ENCODE results near the gene CENPN. TPM values are rescaled to one million over a fixed set of nuclear protein-coding genes. Genes with fewer than 3 reads are reported as not detected.

Gene CENPN
- total and polyA plus RNA-seq, 2 of the 8 experiments (the other 6 are each of a cell fraction or from before 2014, with no cell fraction given) = 32.8 to 67.0 TPM

DNA sequence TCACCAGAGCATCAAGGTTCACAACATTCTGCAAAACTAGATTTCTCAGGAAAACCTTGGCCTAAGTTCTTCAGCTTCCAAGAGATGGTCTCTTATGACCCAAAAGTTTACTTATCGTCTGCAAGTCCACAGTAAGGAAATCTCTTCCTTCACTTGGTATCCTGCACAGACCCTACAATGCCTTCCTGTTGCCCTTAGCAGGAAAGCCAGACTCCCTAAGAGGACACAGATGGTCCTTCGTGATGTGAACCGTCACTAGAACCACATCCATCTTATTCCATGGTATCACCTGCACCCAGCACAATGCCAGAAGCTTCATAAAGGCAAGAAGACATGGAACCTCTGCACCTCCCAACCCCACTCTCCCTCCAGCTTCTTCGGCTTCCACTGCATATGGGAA is 34.4 kb upstream of the CENPN start:
- Histone ChIP-seq H3K4me3 (ENCODE audit: extremely low read depth in 1 of 4, insufficient read depth in 2 of 4, low read depth in 3 of 4, low read length in 4 of 4) (no peak overlapping the region), H3K27ac (ENCODE audit: low read depth, low read length) (no peak overlapping the region), H2BK20ac (ENCODE audit: low read length) (no peak overlapping the region), H3K23me2 (ENCODE audit: low read depth, low read length) (no peaks in the 10 kb centered on the region), H3K27me3 (replicated peaks in 1 of 4; ENCODE audit: control insufficient read depth in 3 of 4, extremely low read depth in 1 of 4, insufficient read depth in 3 of 4, low read length in 3 of 4) (no peaks in the 10 kb centered on the region), H3K9ac (replicated peaks in 1 of 4; ENCODE audit: extremely low read depth in 1 of 4, low read depth in 3 of 4, low read length in 3 of 4) (no peak overlapping the region), H3K4me2 (ENCODE audit: insufficient read depth in 1 of 2, low read depth in 2 of 2, low read length in 2 of 2) (no peak overlapping the region), H4K8ac (ENCODE audit: extremely low read depth, insufficient read depth, low read length) (no peak overlapping the region), H2BK5ac (ENCODE audit: low read depth, low read length) (no peak overlapping the region; the same call in 1 of the 2 replicates), H2BK12ac (ENCODE audit: low read depth, low read length) (no peak overlapping the region), H3K9me3 (ENCODE audit: insufficient read depth in 2 of 2, low read depth in 1 of 2, low read length in 1 of 2) (no peaks in the 10 kb centered on the region), H4K91ac (replicated peaks; ENCODE audit: insufficient read length, low read length) (no peak overlapping the region), H3K56ac (replicated peaks; ENCODE audit: insufficient read length, low read depth, low read length) (no peak overlapping the region), H2AFZ (ENCODE audit: low read length) (no peak overlapping the region), H2BK120ac (replicated peaks; ENCODE audit: low read depth, low read length) (no peak overlapping the region), H2AK5ac (ENCODE audit: low read depth, low read length) (no peak overlapping the region), H3K14ac (ENCODE audit: insufficient read length) (no peak overlapping the region), H3K18ac (ENCODE audit: extremely low read depth, low read length) (no peak overlapping the region), H3K79me2 (ENCODE audit: control insufficient read depth in 1 of 2, insufficient read depth in 2 of 2, low read length in 2 of 2) (no peaks in the 10 kb centered on the region), H3K4me1 (replicated peaks in 1 of 4; ENCODE audit: control insufficient read depth in 3 of 4, insufficient read depth in 4 of 4, low read length in 3 of 4) (no peaks in the 10 kb centered on the region), H4K20me1 (replicated peaks in 1 of 2; ENCODE audit: control insufficient read depth in 1 of 2, insufficient read depth in 2 of 2, low read length in 2 of 2) (peaks cover 2 to 4% of the 10 kb centered on the region in 2 experiments), H3K36me3 (ENCODE audit: control insufficient read depth in 2 of 4, insufficient read depth in 4 of 4, low read length in 3 of 4) (no peaks in the 10 kb centered on the region; a peak in 1 of 8 replicates), H4K5ac (ENCODE audit: insufficient read length, low read depth, low read length) (no peak overlapping the region), H2BK15ac (ENCODE audit: low read length) (no peak overlapping the region), H3K79me1 (ENCODE audit: low read depth, low read length) (peaks cover 3% of the 10 kb centered on the region; the same call in 1 of the 2 replicates), H3K23ac (ENCODE audit: insufficient read length) (no peak overlapping the region), H3K4ac (replicated peaks; ENCODE audit: insufficient read length, low read depth, low read length) (no peak overlapping the region)
- no peak for FAIRE-seq
- TF ChIP-seq BACH1 (IDR thresholded peaks at IDR 0.05; ENCODE audit: low read length) (no peak), CREB1 (IDR thresholded peaks at IDR 0.05) (no peak), CHD1 (IDR thresholded peaks at IDR 0.05; ENCODE audit: low read depth, low read length) (no peak), SUZ12 (IDR thresholded peaks at IDR 0.05; ENCODE audit: low read length) (no peak), BCL11A (IDR thresholded peaks at IDR 0.05; ENCODE audit: low read depth in 2 of 2, low read length in 2 of 2) (no peak), CHD2 (IDR thresholded peaks at IDR 0.05; ENCODE audit: low read length) (no peak), NANOG (IDR thresholded peaks at IDR 0.05; ENCODE audit: insufficient read depth, low read depth, low read length, poor library complexity, severe bottlenecking) (no peak), SAP30 (IDR thresholded peaks at IDR 0.05; ENCODE audit: insufficient read depth, insufficient replicate concordance, low read length) (no peak), RXRA (IDR thresholded peaks at IDR 0.05; ENCODE audit: insufficient read depth, low read depth, low read length) (no peak), TCF12 (IDR thresholded peaks at IDR 0.05; ENCODE audit: low read depth, low read length) (no peak), SP4 (IDR thresholded peaks at IDR 0.05; ENCODE audit: low read length) (no peak), ASH2L (IDR thresholded peaks at IDR 0.05; ENCODE audit: low read length) (no peak)
- TF ChIP-seq, protein P1, sequence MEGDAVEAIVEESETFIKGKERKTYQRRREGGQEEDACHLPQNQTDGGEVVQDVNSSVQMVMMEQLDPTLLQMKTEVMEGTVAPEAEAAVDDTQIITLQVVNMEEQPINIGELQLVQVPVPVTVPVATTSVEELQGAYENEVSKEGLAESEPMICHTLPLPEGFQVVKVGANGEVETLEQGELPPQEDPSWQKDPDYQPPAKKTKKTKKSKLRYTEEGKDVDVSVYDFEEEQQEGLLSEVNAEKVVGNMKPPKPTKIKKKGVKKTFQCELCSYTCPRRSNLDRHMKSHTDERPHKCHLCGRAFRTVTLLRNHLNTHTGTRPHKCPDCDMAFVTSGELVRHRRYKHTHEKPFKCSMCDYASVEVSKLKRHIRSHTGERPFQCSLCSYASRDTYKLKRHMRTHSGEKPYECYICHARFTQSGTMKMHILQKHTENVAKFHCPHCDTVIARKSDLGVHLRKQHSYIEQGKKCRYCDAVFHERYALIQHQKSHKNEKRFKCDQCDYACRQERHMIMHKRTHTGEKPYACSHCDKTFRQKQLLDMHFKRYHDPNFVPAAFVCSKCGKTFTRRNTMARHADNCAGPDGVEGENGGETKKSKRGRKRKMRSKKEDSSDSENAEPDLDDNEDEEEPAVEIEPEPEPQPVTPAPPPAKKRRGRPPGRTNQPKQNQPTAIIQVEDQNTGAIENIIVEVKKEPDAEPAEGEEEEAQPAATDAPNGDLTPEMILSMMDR (IDR thresholded peaks at IDR 0.05; ENCODE audit: control extremely low read depth in 1 of 3, insufficient read depth in 1 of 3, low read depth in 1 of 3, low read length in 3 of 3) = no peak
- no peak for DNase-seq (ENCODE audit: low read depth in 1 of 2, low spot score in 2 of 2)
- POLR2A ChIA-PET (ENCODE audit: partially characterized antibody) = interaction anchor here (0.6 kb wide), 1 partner anchor 83 kb away, joined by 4 read pairs; no protein-coding TSS in a partner anchor
- WGBS, 2 experiments (ENCODE audit: extremely low coverage in 1 of 2, insufficient coverage in 1 of 2, insufficient read length in 1 of 2, insufficient replicate concordance in 2 of 2, low coverage in 1 of 2, low lambda C conversion rate in 2 of 2, missing lambda C conversion rate in 1 of 2) = 91% methylated on average over 4 of the region's 4 CpGs; no CpG with 5 or more reads in 1 of the 2 experiments
- CTCF ChIA-PET (ENCODE audit: partially characterized antibody) = interaction anchor here (1.2 to 3.3 kb wide), 3 partner anchors 13 to 33 kb away, joined by 3 to 27 read pairs (median 3); no protein-coding TSS in a partner anchor
